Superior temporal gyrus (tissue), 1 donor: ENCODE measurements around the gene TYMS.

Experiments
- DNase-seq: peaks from one replicate; pipeline ENCODE4 v3.0.0-alpha.2; 2016; ENCODE audit errors: extremely low spot score

Gene TYMS

GRCh38 chr18:711310-711656 is 53.8 kb downstream of the TYMS start:
- no peak for DNase-seq

GRCh38 chr18:711657-712400 is 54.4 kb downstream of the TYMS start:
- DNase-seq, result peak; percentile 87

- no peak for DNase-seq
These were observed 55.1 kb downstream of the TYMS start, which contains the start of gene ENOSF1 for GRCh38 chr18:712401-713134. ENOSF1 (minus strand) TSS chr18:712630; CDS start chr18:712587, 43 bp downstream.

GRCh38 chr18:713135-713490 is 55.7 kb downstream of the TYMS start:
- no peak for DNase-seq

- no peak for DNase-seq
These were observed 58.2 kb downstream of the TYMS start for GRCh38 chr18:715626-716025.

GRCh38 chr18:717003-717402 is 59.5 kb downstream of the TYMS start:
- no peak for DNase-seq
